ENCODE measurements around the gene STAT5B. TPM values are rescaled to one million over a fixed set of nuclear protein-coding genes. Genes with fewer than 3 reads are reported as not detected.

The STAT5B gene
- total and polyA plus RNA-seq, 9 of the 15 experiments (the other 6 are each of a cell fraction or from before 2014, with no cell fraction given): 20.8 to 176 (median 92.4) TPM

- in situ Hi-C loops (cut with MboI) (no loop called here), intact Hi-C loops (cut with micrococcal nuclease) (no loop called here)
- no peak overlapping the region for H3K4me3 ChIP-seq
- no peaks in the 10 kb centered on the region; the same call in 1 of the 2 replicates for H4K20me1 ChIP-seq (replicated peaks; ENCODE audit: control insufficient read depth, insufficient read depth, low read length)
- peaks cover 7 to 30% of the 10 kb centered on the region in 2 experiments; a peak in 3 of 5 replicates for H3K4me1 ChIP-seq (replicated peaks in 1 of 2; ENCODE audit: control insufficient read depth in 2 of 2, insufficient read depth in 2 of 2, low read length in 2 of 2)
- WGBS (ENCODE audit: insufficient coverage, low coverage, missing lambda C conversion rate): 60% methylated on average over 20 of the region's 22 CpGs
- H2AFZ ChIP-seq (ENCODE audit: low read depth, low read length): no peak overlapping the region
- H3K27ac ChIP-seq (ENCODE audit: extremely low read depth, low read depth, low read length): no peak overlapping the region
- H3K79me2 ChIP-seq (ENCODE audit: control insufficient read depth, insufficient read depth, low read length): no peaks in the 10 kb centered on the region
- ChIA-PET POLR2A (interaction anchor here (0.6 kb wide), 3 partner anchors 34 to 151 kb away, joined by 3 to 4 read pairs (median 3); no protein-coding TSS in a partner anchor), CTCF (ENCODE audit: low intra/inter-chr PET ratio) (interaction anchor here (0.7 kb wide), 1 partner anchor 271 kb away, joined by 3 read pairs; no protein-coding TSS in a partner anchor)
- no peak for ATAC-seq
- TF ChIP-seq PCBP1 (IDR thresholded peaks at IDR 0.05; ENCODE audit: low read depth, low read length, poor library complexity, severe bottlenecking) (peak; percentile 49), SMARCC2 (IDR thresholded peaks at IDR 0.05; ENCODE audit: low read depth) (no peak), SRSF7 (optimal IDR thresholded peaks at IDR 0.05; ENCODE audit: low read depth, low read length) (no peak)
- peak overlapping the region in 1 of 2 experiments; percentile 84; a peak in 1 of 4 replicates for H3K9ac ChIP-seq (ENCODE audit: insufficient read depth in 1 of 2, low read depth in 2 of 2, low read length in 2 of 2)
- no peaks in the 10 kb centered on the region for H3K36me3 ChIP-seq (ENCODE audit: control insufficient read depth, insufficient read depth, low read length)
- BruUV-seq (replicated peaks): no TSS peak
- H3K9me1 ChIP-seq (ENCODE audit: control insufficient read depth, insufficient read depth, low read length): peaks cover 4% of the 10 kb centered on the region
- no peak for DNase-seq (ENCODE audit: extremely low read depth in 1 of 4, low spot score in 3 of 4)
- no peak for FAIRE-seq
- H3K4me2 ChIP-seq (ENCODE audit: insufficient read depth, low read length): no peak overlapping the region
- H3K27me3 ChIP-seq (ENCODE audit: control insufficient read depth in 2 of 2, insufficient read depth in 2 of 2, low read length in 2 of 2): no peaks in the 10 kb centered on the region
- no peaks in the 10 kb centered on the region for H3K9me3 ChIP-seq (replicated peaks; ENCODE audit: control insufficient read depth, insufficient read depth, low read depth, low read length)
These were observed 112.3 kb downstream of the STAT5B start for GRCh38 chr17:42163696-42164407.

- intact Hi-C loops (cut with micrococcal nuclease) (no loop called here), in situ Hi-C loops (cut with MboI) (no loop called here)
- WGBS (ENCODE audit: insufficient coverage, low coverage, missing lambda C conversion rate): 11% methylated on average over 6 of the region's 8 CpGs
- no peaks in the 10 kb centered on the region for H3K27me3 ChIP-seq (ENCODE audit: control insufficient read depth in 2 of 2, insufficient read depth in 2 of 2, low read length in 2 of 2)
- H3K9ac ChIP-seq (ENCODE audit: insufficient read depth in 1 of 2, low read depth in 2 of 2, low read length in 2 of 2): peak overlapping the region in 1 of 2 experiments; percentile 84; a peak in 3 of 4 replicates
- peak overlapping the region; percentile 72; the same call in 1 of the 2 replicates for H2AFZ ChIP-seq (ENCODE audit: low read depth, low read length)
- ATAC-seq (peak; percentile 86), FAIRE-seq (peak; percentile 84), DNase-seq (ENCODE audit: extremely low read depth in 1 of 4, low spot score in 3 of 4) (peak; percentile 68 to 76 (median 68))
- H4K20me1 ChIP-seq (replicated peaks; ENCODE audit: control insufficient read depth, insufficient read depth, low read length): no peaks in the 10 kb centered on the region; the same call in 1 of the 2 replicates
- ChIA-PET POLR2A (interaction anchor here (0.6 kb wide), 2 partner anchors 33 to 150 kb away, joined by 3 to 4 read pairs; no protein-coding TSS in a partner anchor), CTCF (ENCODE audit: low intra/inter-chr PET ratio) (interaction anchor here (0.7 kb wide), 1 partner anchor 270 kb away, joined by 3 read pairs; no protein-coding TSS in a partner anchor)
- no peaks in the 10 kb centered on the region for H3K9me3 ChIP-seq (replicated peaks; ENCODE audit: control insufficient read depth, insufficient read depth, low read depth, low read length)
- peaks cover 7 to 30% of the 10 kb centered on the region in 2 experiments; a peak in 3 of 5 replicates for H3K4me1 ChIP-seq (replicated peaks in 1 of 2; ENCODE audit: control insufficient read depth in 2 of 2, insufficient read depth in 2 of 2, low read length in 2 of 2)
- no TSS peak for BruUV-seq (replicated peaks)
- no peak overlapping the region for H3K4me3 ChIP-seq
- H3K9me1 ChIP-seq (ENCODE audit: control insufficient read depth, insufficient read depth, low read length): peaks cover 4% of the 10 kb centered on the region
- H3K27ac ChIP-seq (ENCODE audit: extremely low read depth, low read depth, low read length): no peak overlapping the region
- no peak overlapping the region for H3K4me2 ChIP-seq (ENCODE audit: insufficient read depth, low read length)
- no peaks in the 10 kb centered on the region for H3K79me2 ChIP-seq (ENCODE audit: control insufficient read depth, insufficient read depth, low read length)
- H3K36me3 ChIP-seq (ENCODE audit: control insufficient read depth, insufficient read depth, low read length): no peaks in the 10 kb centered on the region
- TF ChIP-seq RAD21 (CRISPR knock-in tag; conservative IDR thresholded peaks at IDR 0.05 in 1 of 2, IDR thresholded peaks at IDR 0.05 in 1 of 2): peak in 1 of 2 experiments; percentile 39; a peak in 1 of 4 replicates
- TF ChIP-seq TCF7L2 (IDR thresholded peaks at IDR 0.05; ENCODE audit: low read depth, low read length): no peak
- TF ChIP-seq RCOR1 (IDR thresholded peaks at IDR 0.05; ENCODE audit: borderline replicate concordance in 1 of 2, low read depth in 2 of 2, low read length in 2 of 2): 0 out of 4 replicates have a peak, but pooled peaks of 1 of the 2 experiments have one; percentile 22
- TF ChIP-seq UBTF (IDR thresholded peaks at IDR 0.05; ENCODE audit: borderline replicate concordance in 1 of 2, low read depth in 2 of 2, low read length in 2 of 2): no peak
- TF ChIP-seq ASH1L (IDR thresholded peaks at IDR 0.05; ENCODE audit: borderline replicate concordance, low read depth, partially characterized antibody): no peak
- no peak for TF ChIP-seq BRD9 (IDR thresholded peaks at IDR 0.05; ENCODE audit: low read depth, partially characterized antibody)
- TF ChIP-seq ZNF830 (CRISPR knock-in tag; IDR thresholded peaks at IDR 0.05): no peak
These were observed 113.1 kb downstream of the STAT5B start for GRCh38 chr17:42163113-42163512.

Data from K562 (cell line).